HG03342 (cell line): ENCODE measurements around the gene TSHR.
"Not testable (repeated sequence)": the region's sequence is repeated elsewhere in the genome, so short reads cannot be mapped to it uniquely, and the experiment has no call there.

Experiments
- ATAC-seq: cut with Tn5 transposase; IDR thresholded peaks from one replicate; pipeline ENCODE4 v1.9.1; 2021; ENCODE audit warnings: mild to moderate bottlenecking, moderate library complexity; ENCODE audit not compliant: unreplicated experiment

TSHR gene

GRCh38 chr14:80948291-80948690 is 7.1 kb upstream of the TSHR start:
- no peak for ATAC-seq

GRCh38 chr14:80951491-80951890 is 3.9 kb upstream of the TSHR start:
- ATAC-seq: no peak

DNA sequence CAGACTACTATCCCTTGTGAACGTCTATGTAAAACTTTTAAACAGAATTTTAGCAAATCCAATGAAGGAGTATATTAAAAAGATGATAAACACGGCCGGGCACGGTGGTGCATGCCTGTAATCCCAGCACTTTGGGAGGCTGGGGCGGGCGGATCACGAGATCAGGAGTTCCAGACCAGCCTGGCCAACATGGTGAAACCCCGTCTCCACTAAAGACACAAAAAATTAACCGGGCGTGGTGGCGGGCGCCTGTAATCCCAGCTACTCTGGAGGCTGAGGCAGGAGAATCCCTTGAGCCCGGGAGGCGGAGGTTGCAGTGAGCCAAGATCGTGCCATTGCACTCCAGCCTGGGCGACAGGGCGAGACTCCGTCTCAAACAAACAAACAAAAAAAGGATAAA is 2.2 kb upstream of the TSHR start:
- ATAC-seq: not testable (repeated sequence)

GRCh38 chr14:80954687-80955299 is 628 bp upstream of the TSHR start:
- ATAC-seq: peak; percentile 28

GRCh38 chr14:80956102-80956501 is 681 bp downstream of the TSHR start:
- ATAC-seq: no peak

GRCh38 chr14:80956922-80957321 is 1.5 kb downstream of the TSHR start:
- ATAC-seq: no peak

DNA sequence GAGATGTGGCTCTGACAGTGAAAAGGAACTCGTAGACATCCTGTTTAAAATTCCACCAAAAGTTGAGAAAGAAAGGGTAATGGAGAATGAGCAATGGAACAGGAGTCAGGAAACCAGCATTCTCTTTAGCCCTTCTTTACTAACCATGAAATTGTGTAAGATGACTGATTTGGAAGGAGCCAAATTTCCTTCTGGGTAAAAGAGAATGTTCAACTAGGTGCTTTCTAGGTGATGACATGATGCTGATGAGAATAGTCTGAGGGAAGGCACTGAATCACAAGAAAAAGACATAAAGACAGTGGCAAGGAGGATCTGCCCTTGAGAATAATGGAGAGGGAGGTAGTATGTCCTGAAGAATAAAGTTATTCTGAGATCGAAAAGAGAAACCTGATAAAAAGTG is 2.2 kb downstream of the TSHR start:
- ATAC-seq: no peak

DNA sequence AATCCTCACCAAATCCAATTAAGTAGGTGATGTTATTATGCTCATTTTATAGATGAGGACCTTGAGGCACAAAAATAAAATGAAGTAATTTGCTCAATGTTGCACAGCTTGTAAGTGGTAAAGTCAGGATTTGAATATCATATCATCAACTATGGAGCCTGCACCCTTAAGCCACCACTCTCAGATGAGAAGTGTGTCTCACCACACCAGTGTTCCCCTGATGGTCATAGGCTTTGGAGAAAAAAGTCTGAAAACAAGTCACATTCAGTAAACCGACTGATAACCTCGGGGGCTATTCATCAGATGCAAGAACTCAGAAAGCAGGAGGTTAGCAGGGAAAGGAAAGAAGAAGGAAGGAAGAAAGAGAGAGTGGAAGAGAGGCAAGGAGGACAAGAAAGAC is 2.8 kb downstream of the TSHR start:
- no peak for ATAC-seq

GRCh38 chr14:80958939-80959338 is 3.5 kb downstream of the TSHR start:
- ATAC-seq: no peak

DNA sequence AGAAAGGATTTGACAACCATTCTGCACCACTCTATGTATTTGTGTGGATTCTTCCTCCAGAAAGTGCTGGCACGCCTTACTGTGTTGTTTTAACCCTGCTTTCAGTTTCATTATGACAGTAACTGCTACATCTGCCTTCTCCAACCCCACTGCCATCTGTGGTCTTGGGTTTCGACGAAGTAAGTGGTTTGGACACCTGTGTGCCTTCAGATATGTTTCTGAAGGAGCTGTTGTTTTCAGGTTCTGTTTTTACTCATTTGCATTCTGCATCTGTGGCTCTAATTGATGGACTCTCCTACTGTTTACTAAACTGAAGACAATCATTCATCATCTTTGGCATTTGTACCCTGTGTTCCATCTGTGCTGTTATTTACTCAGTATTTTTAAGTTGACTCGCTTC is 4.1 kb downstream of the TSHR start:
- peak; percentile 98 for ATAC-seq

DNA sequence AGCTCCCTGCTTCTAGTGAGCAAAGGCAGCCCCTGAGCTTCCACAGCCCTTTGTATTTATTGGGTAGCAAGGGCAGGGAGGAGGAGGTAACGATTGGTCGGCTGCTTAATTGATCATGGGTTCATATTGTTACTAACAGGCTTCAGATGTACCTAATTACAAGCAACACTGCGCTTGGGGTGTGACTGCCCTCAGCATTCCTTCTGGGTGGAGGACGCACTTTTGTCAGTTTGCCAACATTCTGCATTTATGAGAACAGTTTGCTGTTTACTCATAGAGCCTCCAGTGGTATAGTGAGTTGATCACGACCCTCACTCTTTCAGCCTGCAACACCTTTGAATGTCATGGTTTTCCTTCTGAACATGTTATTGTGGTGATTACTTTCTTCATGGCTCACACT is 9.6 kb downstream of the TSHR start:
- no peak for ATAC-seq

GRCh38 chr14:80973931-80974641 is 18.7 kb downstream of the TSHR start:
- no peak for ATAC-seq

DNA sequence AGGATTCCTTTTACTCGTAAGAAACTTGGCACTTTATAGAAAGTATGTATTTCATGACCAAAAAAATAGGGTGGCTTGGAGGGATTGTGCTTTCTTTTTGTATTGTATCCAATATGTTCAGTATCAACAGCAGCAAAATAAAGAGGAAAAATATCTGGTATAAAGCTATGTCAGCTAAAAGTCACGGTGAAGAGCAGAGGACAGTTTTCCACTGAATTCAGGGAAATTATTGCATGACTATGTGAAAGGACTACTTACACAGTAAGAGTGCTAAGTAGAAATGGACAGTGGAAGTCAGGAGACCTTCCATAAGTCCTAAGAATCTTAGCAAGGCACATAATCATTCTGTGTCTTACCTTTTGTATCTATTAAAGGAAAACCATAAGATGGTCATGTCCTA is 19.3 kb downstream of the TSHR start:
- ATAC-seq: no peak

DNA sequence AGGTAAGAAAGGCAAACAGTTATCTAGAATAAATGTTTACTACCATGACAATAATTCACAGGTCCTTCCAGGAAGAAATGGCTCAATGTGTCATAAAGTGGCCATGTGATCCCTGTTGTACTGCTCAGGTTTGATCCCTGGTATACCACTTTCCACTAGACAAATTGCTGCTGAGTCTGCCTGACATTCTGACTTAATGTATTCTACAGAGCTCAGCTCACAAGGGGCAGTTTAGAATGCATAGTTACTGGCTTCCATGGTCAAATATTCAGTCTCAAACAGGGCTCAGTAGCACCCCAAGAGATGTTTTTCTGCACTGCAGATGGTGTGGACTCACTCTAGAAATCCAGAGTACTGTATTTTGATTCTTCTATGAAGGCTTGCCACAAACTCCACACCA is 21.8 kb downstream of the TSHR start:
- peak; percentile 74 for ATAC-seq

DNA sequence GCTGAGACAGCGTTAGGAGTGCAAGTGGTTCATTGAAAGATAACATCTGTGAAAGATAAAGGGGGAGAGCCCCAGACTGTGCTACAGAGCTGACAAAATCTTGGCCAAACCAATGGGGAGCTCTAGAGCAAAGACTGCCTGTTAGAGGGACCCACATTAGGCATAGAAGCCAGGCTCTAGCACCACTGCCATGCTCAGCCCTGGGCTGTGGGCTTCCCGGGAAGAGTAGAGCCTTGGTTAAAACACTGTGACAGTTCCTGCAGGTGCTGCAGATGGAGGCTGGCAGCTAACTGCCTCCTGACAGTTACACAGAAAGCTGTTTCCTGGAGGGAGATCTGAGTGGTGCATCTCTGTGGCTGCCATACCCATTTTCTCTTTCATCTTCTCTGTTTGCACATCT is 23.0 kb downstream of the TSHR start:
- no peak for ATAC-seq

DNA sequence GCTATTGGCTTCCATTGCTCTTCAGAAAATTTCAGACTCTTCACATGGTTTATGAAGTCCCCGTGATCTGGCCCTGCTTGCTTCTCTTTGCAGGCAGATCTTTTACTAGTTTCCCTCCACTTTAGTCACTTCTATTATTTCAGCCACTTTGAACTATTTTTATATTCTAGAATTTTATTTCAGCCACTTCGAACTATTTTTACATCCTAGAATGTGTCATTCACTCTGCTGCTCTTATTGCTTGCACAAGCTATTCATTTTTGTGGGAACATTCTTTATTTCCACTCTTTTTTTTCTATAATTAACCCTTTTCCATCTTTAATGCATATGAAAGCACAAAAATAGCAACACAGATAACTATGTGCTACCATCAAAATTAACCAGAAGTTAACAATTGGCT is 24.5 kb downstream of the TSHR start:
- no peak for ATAC-seq

DNA sequence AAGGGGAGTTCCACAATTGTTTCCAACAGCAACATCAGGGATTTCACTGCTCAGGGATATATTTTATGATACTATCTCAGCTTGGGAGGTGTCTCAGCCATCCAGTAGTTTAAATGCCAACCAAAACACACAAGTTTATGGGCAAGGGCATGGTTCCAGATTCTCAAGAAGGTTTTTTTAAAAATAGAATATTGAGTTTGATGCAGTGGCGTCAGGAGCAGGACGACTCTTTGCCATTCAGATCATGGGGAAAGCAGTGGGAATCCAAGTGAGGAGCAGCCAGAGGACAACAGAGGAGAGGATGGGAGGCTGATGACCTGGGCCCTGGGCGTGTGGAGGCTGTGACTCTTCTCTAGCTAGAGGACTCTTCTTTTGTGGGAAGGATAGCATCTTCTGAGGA is 25.7 kb downstream of the TSHR start:
- ATAC-seq: no peak

- no peak for ATAC-seq
Observed at GRCh38 chr14:80981673-80982072, 26.3 kb downstream of the TSHR start.

DNA sequence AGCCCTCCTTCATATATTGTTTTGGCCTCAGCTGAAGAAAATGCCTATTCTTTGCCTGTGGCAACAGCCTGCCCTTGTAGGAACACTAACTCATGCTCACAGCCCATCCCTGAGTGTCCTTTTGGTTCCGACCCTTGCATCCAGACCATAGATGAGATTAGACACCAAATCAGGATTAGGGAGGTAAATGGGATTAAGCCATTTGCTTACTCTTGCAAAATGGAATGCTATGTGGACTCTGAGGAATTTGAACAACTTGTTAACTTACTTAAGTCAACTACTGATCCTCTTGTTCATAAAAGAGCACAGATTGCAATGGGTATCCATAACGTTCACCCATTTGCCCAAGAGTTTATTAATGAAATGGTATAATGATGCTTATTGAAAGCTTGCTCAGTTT is 27.3 kb downstream of the TSHR start:
- no peak for ATAC-seq

GRCh38 chr14:80987235-80988032 is 32.0 kb downstream of the TSHR start:
- peak; percentile 77 for ATAC-seq

- ATAC-seq: no peak
Observed at GRCh38 chr14:80988192-80988591, 32.8 kb downstream of the TSHR start.
